ENCODE results near the gene WDR90.

WDR90 gene

DNA sequence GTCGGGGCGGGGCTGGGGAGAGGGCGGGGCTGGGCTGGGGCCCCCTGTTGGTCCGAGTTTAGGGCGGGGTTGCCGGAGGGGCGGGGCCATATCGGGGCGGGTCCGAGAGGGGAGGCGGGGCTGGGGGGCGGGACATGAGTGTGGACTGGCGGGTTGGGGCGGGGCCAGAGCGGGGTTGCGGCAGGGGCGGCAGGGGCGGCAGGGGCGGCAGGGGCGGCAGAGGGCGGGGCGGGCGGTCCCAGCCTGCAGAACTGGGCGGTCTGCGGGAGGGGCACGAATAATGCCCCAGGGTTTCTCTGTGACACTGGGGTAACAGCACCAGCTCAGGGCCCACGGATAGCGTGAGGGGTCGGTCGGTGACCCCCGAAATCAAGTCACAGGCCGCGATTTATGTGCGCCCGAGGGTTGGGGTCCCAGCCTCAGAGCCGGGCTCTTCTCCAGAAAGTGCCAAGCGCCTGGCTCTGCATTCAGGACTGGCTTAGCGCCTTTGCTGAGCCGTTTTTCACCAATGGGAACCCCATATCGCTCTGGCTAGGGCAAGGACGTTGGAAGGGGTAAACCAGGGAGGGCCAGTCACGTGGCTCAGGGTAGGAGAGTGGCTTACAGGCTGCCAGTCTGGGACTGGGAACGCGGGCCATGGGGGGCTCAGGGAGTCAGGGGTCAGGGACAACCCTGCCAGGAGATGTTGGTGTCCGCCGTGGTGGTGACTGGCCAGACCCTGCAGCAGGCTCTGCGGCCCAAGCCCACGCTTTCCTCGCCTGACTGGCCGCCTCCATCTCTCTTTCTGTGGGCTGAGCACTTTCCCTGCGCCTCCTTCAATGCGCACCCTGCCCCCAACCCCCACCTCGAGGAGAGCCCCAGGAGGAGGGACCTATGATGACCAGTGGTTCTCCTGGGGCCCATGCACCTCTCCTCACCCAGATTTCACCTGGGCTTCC is 11.8 kb upstream of the WDR90 start:
- peak; percentile 74 to 84 (median 83) for DNase-seq (ENCODE audit: low read depth in 3 of 3, low spot score in 1 of 3)

DNA sequence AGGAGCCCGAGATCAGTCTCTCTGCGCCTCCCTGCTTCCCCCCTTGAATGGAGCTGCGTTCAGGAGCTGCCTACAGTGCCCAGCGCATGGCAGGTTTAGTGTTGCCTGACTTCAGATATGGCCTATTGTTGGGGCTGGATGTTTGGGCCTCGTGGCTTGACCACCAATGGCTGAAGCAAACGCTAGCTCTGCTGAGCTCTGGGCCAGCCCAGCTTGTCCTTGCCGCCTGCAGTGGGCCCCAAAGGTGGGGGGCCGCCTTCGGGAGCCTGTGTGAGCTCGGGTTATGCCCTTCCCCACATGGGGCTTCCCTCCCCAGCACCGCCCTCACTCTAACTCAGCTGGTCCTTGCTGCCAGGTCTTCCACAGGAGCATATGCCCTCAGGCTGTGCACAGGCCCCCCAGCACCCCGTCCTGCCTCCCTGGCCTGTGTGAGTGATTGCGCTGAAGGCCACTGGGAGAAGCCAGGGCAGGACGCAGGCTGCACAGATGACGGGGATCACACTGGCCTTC is 11.1 kb upstream of the WDR90 start:
- DNase-seq (ENCODE audit: low read depth in 3 of 3, low spot score in 1 of 3) = no peak

DNA sequence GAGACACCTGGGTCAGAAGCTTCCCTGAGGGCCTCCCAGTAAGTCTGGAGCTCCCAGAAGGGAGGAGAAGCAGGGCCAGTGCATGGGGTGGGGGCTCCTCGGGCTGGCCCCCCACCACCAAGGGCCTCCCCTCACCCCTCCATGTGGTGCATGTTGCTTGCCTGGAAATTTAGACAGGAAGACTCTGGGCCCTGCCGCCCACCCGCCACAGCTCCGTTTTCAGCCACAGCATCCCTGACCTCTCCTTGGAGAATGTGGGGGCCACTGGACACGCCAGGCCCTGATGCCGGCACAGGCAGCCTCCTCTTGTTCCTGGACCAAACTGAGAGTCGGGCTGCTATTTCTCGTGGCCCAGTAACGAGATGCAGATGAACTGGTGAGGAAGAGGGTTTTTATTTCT is 10.3 kb upstream of the WDR90 start:
- no peak for DNase-seq (ENCODE audit: low read depth in 3 of 3, low spot score in 1 of 3)

DNA sequence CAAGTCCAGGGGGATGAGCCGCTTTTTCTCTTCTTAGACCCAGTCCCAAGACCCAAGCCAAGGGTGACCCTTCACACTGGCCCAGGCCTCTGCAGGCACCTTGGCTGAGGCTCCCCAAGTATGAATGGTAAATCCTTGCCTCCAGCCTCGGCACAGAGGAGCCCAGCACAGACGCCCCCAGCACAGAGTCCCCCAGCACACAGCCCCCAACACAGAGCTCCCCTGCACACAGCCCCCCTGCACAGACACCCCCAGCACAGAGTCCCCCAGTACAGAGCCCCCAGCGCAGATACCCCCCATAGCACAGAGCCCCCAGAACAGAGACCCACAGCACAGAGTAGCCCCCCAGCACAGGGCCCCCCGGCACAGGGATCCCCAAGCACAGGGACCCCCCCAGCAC is 8.6 kb upstream of the WDR90 start:
- DNase-seq (ENCODE audit: low read depth in 3 of 3, low spot score in 1 of 3) = no peak

DNA sequence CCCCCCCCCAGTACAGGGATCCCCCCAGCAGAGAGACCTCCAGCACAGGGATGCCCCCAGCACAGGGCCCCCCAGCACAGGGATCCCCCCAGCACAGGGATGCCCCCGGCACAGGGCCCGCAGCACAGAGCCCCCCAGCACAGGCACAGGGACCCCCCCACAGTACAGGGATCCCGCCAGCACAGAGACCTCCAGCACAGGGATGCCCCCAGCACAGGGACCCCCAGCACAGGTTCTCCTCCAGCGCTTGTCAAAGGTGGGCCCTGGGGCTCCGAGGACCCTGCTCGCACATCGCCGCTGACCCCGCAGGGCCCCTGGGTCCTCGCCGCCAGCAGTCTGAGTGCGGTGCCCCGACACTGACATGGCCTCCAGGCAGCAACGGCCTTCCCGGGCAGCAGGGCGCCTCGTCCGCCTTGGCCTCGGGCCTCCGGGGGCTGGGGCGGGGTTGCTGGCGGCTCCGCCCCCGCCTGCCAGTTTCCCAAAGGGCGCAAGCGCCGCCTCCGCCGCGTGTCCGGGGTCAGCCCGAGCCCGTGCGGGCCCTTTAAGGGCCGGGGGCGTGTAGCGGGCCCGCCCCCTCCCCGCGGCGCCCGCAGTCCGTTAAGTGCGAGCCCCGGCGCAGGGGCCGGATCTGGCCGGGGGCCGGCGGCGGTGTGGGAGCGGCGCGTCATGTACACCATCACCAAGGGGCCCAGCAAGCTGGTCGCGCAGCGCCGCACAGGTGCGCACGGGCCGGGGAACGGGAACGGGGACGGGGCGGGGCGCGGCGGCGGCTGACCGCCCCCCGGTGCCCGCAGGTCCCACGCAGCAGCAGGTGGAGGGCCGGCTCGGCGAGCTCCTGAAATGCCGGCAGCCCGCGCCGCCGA is 7.6 kb upstream of the WDR90 start, which contains the start of gene MCRIP2:
MCRIP2 (plus strand) TSS at position 503 of the 863 bp plus-strand sequence; CDS start at position 667, 164 bp downstream.
- peak in 1 of 3 donors; percentile 64 for DNase-seq (ENCODE audit: low read depth in 3 of 3, low spot score in 1 of 3)

DNA sequence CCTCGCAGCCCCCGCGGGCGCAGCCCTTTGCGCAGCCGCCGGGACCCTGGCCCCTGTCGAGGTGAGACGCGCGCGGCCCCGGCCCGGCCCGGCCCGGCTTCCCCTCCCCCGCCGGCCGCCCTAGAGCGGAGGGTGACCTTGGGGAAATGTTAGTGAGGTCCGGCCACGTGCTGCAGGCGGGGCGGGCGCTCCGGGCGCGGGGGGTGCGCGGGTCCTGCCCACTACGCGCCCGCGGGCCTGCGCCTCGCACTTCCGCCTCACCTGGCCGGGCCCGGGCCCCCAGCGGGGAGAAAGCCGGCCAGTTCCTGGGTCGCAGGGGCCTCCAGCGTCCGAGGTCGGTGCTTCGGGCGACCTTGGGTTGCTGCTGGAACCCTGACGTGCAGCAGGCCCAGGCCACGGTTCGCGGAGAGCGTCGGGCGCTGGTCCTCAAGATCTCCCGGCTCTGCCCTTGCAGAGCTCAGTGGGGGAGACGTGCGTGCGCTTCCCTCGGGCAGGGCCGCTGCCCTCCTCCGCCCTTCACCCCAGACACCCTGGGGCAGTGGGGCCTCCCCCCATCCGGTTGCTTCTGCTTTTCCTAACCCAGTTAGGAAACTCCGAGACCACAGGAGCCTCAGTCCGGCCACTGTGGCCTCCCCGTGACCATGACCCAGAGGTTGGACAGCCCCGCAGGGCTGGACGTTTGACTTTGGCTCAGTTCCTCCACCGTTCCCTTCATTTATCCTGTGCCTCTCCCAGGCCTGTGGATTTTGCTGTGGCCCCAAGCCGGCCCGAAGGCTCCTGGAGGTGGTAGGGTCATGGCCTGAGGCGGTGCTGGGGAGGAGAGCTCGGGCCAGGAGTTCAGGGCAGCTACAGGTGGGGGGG is 6.7 kb upstream of the WDR90 start:
- no peak for DNase-seq (ENCODE audit: low read depth in 3 of 3, low spot score in 1 of 3)

DNA sequence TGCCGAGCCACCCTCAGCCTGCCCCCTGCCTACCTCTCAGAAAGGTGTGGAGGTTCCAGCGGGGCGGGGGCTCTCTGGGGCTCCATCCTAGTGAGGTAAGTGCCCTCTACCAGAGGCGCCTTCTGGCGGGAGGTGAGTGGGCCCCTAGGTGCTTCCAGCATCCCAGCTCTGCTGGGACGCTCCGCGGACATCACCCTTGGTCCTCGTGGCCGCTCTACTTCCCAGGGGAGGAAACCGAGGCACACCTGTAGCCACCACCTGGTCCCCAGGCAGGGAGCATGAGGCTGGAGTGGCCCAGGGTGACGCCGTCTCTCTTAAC is 6.2 kb upstream of the WDR90 start:
- DNase-seq (ENCODE audit: low read depth in 3 of 3, low spot score in 1 of 3) = no peak

DNA sequence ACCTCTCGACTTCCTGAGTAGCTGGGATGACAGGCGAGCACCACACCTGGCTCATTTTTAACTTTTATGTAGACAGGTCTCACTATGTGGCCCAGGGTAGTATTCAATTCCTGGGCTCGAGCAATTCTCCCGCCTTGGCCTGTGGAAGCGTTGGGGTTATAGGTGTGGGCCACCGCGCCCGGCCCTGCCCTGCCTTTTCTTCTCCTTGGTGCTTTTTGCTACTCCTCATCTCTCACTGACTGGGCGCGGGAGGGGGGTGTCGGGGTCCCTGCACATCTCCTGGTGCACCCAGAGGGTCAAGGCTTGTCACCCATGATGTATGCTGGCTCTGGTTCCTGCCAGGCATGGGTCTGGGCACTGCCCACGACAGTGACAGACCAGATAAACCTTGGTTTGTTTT is 4.6 kb upstream of the WDR90 start:
- no peak for DNase-seq (ENCODE audit: low read depth in 3 of 3, low spot score in 1 of 3)

DNA sequence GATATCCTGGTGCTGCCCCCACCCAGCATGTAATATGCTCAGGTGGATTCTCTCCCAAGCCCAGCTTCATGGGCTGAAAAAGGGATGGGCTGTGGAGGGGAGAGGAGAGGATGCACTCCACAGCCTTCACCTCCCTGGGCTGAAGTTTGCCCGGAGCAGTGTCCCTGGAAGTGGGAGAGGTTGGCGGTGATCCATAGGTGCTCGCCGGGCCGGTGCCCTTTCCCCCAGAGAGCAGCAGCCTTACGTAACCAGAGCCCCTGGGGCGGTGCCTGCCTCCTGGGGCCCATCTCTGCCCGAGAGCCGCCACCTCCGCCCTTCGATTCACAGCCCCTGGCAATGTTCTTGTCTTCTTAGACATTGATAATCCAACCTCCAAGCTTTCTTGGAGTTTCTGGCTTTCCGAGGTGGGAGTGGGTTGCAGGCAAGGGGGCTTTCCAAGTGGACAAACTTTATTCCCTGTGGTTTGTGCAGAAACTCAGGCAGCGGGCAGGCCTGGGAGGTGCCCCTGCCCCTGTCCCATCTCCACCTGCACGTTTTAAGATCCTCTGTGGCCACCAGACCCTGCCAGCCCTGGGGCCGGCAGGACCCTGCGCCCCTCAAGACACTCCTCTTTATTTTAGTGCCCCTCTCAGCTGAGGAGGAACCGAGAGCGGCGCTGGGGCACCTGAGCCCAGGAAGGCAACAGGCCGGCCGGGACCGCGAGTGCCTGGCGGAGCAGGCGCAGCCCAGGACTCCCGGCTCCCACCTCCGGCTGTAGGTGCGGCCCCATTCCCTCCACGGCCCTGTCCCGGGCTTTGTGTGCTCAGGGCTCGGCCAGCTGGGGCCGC is 3.1 kb upstream of the WDR90 start:
- no peak for DNase-seq (ENCODE audit: low read depth in 3 of 3, low spot score in 1 of 3)

DNA sequence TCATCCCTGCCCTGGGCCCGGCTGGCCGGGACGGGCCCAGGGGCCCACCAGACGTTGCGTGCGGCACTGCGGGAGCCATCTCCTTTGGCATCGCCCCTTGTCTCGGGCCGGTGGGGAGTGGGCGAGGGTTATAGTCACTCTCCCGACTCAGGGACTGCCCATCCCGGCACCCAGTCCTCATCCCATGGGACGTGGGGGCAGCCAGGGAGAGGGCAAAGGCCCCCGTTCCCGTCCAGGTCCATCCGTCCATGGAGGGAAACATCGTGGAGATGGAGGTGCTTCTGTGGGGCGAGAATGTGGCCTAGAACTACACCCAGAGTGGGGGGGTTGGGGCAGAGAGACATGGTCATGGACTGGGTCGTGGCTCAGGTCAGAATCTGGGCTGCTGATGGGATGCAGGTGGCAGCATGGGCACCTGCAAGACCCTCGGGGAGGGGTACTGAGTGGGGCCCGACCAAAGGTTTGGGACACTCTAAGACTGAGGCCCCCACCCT is 2.4 kb upstream of the WDR90 start:
- DNase-seq (ENCODE audit: low read depth in 3 of 3, low spot score in 1 of 3) = no peak

DNA sequence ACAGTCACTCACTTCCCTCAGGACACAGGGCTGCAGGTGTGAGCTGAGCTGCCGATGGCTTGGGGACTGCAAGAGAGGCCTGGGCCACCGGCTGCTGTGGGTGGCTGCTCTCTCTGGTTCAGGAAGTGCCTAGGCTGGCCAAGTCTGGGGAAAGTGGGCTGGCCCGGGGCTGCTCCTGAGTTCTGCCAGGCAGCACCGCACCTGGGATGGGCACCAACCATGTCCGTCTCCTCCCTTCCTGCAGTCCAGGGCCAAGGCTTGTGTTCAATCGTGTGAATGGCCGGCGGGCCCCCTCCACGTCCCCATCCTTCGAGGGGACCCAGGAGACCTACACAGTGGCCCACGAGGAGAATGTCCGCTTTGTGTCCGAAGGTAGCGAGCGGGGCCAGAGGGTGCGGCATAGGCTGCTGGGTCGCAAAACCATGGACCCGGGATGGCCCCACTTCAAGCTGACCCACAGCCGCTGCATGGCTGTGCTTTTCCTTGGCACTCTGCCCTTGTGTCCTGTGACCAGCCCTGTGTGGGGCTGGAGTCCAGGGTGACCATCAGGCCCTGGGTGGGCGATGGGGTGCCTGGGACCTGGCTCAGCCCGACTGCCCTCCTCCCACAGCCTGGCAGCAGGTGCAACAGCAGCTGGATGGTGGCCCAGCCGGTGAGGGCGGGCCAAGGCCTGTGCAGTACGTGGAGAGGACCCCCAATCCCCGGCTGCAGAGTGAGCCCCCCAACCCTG is 1.8 kb upstream of the WDR90 start:
- no peak for DNase-seq (ENCODE audit: low read depth in 3 of 3, low spot score in 1 of 3)

DNA sequence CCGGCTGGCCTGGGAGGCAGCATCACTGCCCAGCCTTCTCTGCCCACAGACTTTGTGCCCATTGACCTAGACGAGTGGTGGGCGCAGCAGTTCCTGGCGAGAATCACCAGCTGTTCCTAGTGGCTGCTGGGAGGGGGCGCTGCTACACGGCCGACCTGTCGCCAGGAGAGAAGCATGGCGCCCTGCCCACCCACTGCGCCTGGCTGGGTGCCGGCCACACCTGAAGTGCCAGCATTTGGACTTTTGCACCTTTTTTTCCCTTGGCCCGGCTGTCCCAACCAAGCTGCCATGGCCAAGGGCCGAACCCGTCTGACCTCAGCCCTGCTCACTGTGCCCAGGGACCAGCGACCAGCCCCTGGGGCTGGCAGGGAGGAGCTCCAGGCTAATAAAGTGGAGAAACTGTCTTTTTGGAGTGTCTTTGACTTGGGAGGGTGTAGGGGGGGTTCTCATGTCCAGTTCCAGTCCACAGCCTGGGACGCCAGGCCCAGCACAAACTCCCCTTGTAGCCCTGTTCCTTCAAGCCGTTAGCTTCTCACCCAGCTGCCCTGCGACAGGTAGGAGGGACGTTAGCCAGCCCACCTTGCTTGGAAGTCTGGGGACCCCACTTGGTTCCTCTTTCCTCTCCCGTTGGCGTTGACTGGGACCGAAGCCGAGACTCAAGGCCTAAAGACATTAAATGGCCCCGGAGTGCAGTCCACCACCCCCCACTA is 939 bp upstream of the WDR90 start:
- peak in 1 of 3 donors; percentile 37 for DNase-seq (ENCODE audit: low read depth in 3 of 3, low spot score in 1 of 3)

DNA sequence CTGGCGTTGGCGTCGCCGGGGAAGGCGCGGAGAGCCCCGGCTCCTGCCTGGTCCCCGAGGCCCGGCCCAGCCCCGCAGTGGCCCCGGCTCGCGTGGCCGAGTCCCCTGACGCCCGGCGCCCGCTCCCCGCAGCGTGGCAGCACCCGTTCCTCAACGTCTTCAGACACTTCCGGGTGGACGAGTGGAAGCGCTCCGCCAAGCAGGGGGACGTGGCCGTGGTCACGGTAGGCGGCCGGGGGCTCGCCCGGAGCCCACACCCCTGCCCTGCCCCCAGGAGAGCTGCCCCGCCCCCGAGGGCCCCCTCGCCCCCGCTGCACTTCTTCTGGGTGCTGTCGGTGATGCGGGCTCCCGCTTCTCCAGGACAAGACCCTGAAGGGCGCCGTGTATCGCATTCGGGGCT is 466 bp downstream of the WDR90 start:
- no peak for DNase-seq (ENCODE audit: low read depth in 3 of 3, low spot score in 1 of 3)

DNA sequence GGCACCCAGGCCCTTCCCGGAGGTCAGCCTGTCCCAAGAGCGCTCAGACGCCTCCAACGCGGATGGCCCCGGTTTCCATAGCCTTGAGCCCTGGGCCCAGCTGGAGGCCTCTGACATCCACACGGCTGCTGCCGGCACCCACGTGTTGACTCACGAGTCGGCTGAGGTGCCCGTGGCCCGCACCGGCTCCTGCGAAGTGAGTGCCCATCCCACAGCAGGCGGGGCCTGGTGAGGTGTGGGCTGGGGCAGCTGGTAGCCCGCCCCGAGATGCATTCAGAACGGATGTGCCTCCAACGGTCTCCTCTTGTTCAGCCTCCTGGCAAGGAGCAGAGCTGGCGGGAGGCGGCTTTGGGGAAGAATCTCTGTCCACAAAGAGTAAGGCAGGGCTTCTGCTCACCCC is 2.7 kb downstream of the WDR90 start:
- DNase-seq (ENCODE audit: low read depth in 3 of 3, low spot score in 1 of 3) = no peak

DNA sequence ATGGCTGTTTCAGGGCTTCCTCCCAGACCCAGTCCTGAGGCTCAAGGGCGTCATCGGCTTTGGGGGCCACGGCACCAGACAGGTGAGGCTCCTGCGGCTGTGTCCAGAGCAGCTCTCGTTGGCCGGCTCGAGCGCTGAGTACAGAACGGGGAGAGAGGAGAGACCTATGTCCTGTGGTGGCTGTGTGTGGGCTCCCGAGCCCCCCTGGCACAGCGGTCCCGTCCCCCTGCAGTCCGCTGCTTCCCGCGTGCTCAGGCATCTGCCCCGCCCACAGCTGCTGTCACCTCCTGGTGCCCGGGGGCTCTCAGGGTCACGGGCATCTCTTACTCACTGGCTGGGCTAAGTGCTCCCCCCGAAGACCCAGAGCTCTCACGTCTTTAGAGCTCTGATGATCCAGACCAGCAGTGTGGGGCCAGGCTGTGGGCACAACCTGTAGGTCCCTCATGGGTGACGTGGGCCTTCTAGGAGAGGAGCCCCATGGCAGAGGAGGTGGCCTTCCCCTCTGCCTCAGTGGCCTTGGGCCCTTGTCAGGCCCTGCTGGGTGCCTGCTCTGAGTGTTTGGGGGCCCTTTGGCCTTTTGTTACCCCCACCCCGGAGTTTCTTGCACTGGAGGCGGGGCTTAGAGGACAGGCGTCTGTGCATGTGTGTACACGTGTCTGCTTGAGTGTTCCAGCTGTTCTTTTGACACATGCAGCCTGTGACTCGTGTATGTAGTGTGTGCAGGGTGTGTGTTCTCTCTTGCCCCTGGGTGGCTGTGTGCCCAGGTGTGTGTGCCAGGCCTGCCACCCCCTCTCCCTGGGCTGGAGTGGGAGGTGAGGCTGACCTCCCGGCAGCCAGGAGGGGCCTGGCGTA is 3.5 kb downstream of the WDR90 start:
- no peak for DNase-seq (ENCODE audit: low read depth in 3 of 3, low spot score in 1 of 3)

DNA sequence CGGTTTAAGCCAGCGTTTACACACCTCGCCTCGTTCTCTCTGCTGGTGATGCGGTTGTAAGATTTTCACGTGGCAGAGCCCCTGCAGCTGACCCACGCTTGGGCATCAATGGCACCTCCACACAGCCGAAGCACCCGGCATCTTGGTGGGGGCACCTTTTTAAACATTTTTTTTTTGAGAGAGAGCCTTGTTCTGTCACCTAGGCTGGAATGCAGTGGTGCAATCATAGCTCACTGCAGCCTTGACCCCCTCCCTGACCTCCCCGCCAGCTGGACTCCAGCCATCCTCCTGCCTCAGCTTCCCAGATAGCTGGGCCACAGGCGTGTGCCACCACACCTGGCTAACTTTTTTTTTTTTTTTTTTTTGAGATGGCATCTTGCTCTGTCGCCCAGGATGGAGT is 4.9 kb downstream of the WDR90 start:
- no peak for DNase-seq (ENCODE audit: low read depth in 3 of 3, low spot score in 1 of 3)

DNA sequence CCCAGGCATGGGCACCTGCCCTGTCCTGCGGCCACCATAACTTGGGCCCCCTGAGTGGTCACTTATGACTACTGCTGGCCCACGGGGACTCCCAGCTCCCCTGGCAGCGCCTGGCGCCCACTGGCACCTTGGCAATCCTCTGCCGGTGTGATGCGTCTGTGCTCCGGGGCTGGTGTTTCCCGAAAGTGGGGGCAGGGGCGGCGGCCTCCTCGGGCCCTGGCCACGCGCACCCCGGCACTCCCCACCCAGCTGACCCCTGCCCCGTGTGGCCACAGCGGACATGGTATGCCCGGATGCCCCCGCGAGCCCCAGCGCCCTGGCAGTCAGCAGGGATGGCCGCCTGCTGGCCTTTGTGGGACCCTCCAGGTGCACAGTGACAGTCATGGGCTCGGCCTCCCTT is 8.3 kb downstream of the WDR90 start:
- DNase-seq (ENCODE audit: low read depth in 3 of 3, low spot score in 1 of 3) = no peak

Measured in stimulated activated CD4-positive, alpha-beta T cell treated with anti-CD3 and anti-CD28 coated beads, TNF-alpha, amount 100 ng/mL, for 1 hour (primary cell).